ENCODE data around the gene FKBP10.

Gene FKBP10

GRCh38 chr17:41812381-41813151 lies at the start of gene FKBP10:
TSS of gene FKBP10 (plus strand) at chr17:41813004. CDS start at chr17:41813035, 31 bp downstream.
- peak; percentile 59 for DNase-seq

DNA sequence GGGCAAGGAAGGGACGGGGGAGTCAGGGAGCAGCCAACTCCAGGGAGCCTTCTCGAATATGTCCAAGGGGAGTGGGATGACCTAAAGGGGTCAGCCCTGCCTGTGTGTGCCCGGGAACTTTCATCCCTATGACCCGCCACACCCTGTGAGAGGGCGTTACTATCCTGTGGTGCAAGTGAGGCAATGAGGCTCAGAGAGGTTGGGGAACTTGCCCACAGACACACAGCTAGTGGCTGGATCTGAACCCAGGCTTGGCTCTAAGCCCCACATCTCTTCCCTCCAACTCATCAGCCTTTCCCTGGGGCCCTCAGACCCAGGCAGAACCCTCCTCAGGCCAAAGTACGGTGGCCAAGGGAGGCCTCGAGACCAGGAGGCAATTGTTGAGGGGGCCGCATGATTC lies 49.5 kb upstream of the FKBP10 start:
- no peak for DNase-seq

DNA sequence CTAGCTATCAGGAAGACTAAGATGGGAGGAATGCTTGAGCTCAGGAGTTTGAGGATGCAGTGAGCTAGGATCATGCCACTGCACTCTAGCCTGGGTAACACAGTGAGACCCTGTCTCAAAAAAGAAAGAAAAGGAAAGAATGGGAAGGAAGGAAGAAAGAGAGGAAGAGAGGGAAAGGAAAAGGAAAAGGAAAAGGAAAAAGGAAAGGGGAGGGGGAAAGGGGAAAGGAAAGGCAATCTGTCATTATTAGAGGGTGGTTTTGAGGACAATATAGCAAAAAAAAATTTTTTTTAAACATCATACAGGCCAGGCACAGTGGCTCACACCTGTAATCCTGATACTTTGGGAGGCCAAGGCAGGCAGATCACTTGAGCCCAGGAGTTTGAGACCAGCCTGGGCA lies 46.7 kb upstream of the FKBP10 start:
- DNase-seq, result no peak

- no peak for DNase-seq
Measured at GRCh38 chr17:41767324-41768042, 45.3 kb upstream of the FKBP10 start.

- DNase-seq, result no peak
Measured at GRCh38 chr17:41768682-41769288, 44.0 kb upstream of the FKBP10 start.

DNA sequence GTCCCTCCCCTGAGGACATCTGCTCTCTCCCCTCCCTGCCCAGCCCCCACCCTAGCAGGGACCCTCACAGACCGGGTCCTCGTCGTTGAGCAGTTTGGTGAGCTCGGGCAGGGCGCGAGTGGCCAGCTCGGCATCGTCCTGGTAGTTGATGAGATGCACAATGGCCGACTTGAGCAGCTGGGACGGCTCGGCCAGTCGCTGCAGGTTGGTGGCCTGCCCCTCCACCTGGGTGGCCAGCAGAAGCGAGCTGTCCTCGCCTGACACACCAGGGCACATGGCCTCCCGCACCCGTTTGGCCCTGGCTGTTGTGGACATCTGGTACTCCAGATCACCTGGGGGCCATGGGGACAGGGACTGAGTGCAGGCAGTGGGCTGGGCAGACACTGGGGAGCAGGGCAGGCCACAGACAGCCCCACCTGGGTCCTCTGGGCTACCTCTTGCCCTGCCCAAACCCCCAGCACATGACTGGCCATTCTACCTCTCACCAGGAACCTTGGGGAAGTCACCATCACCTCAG lies 43.4 kb upstream of the FKBP10 start:
- DNase-seq, result no peak

GRCh38 chr17:41769985-41770384 lies 42.8 kb upstream of the FKBP10 start:
- no peak for DNase-seq

DNA sequence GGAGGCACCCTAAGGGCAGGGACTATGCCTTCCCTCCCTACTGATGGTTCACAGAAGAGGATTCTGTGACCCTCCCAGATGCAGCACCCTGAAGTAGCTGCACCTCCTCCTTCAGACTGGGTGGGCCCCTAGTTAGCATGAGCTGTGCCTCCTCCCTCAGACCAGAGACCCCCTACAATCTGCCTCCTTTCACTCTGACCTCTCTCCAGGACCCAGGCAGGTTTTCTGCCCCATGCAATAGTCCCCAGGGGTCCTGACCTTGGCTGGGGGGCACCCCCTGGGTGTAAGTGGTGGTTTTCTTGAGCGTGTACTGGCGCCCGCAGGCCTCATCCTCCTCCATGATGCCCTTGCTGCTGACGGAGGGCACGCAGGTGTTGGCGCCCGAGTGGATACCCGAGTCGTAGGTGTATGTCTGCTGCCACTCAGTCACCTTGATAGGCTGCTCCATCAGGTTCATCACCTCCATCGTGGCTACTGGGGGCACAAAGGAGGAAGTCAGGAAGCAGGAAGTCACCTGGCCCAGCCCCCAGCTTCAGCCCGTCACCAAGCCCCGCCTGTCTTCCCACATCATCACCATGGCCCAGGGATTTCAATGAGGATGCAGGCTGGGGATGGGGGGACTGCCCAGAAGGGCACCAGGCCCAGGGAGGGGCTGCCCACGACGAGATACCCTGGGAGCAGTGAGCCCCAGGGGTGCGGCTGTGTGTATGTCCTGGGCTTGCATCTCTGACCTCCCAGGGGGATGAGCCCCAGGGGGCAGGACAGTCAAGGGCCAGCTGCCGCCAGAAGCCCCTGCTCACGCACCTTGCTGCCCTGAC lies 41.2 kb upstream of the FKBP10 start:
- DNase-seq, result no peak

- no peak for DNase-seq
Measured at GRCh38 chr17:41772218-41772585, 40.6 kb upstream of the FKBP10 start.

DNA sequence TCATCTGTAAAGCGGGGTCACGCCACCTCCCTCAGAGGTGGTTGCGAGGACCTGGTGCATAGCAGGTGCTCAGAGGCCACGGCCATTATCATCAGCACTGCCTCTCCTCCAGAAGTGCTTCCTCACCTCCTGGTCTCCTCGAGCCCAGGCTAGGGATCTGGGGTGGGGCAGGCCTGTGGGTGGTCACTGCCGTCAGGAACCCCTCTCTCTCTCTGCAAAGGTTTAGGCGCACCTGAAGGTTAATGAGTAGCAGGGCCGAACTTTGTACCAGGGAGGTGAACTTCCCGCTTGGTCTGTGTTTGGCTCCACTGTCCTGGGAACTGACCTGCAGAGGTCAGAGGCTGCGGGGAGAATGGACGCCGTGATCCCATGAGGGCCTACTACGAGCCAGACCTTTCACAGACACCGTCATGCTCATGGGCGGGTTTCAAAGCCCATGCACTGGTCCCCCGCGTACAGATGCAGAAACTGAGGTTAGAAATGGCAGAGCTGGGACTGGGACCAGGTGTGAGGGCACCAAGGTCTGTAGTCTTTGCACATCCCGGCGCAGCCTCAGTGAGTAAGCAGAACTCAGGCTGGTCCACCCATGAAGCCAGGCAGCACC lies 40.1 kb upstream of the FKBP10 start:
- no peak for DNase-seq

DNA sequence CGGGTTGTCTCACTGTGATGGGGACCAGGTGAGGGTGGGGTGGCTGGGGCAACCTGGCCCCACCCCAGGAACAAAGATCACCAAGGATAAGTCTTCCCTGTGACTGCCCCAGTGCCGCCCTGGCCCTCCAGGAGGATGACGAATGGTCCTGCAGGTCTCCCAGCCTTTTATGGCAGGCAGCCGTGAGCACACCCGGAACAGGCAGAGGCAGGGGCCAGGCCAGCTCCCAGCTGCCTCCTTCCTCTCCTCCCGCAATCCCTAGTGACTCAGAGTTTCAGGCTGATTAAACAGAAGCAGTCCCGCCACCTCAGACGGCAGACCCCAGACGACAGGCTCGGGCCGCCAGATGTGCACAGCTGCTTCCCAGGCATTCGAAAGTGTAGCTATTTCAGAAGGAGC lies 39.6 kb upstream of the FKBP10 start:
- DNase-seq, result no peak

DNA sequence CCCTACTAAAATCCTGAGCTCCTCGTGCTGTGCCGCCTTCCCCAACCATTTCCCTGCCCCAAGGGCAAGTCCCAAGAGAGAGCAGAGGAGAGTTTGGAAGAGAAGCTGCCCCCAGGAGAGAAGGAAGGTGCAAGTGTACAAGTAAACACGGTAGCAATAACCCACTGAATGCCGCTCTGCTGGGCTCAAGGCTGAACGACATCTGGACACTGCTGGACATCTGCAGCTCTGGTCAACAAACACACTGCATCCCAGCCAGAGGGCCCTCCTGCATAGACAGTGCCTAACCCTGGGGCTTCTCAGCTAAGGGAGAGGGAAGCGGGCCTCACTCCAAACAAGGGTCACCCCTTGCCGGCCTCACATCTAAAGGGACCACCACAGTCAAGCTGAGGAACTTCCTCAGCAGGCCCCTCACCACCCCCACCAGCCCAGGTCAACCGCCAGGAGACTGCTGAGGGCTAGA lies 39.0 kb upstream of the FKBP10 start:
- DNase-seq, result no peak

DNA sequence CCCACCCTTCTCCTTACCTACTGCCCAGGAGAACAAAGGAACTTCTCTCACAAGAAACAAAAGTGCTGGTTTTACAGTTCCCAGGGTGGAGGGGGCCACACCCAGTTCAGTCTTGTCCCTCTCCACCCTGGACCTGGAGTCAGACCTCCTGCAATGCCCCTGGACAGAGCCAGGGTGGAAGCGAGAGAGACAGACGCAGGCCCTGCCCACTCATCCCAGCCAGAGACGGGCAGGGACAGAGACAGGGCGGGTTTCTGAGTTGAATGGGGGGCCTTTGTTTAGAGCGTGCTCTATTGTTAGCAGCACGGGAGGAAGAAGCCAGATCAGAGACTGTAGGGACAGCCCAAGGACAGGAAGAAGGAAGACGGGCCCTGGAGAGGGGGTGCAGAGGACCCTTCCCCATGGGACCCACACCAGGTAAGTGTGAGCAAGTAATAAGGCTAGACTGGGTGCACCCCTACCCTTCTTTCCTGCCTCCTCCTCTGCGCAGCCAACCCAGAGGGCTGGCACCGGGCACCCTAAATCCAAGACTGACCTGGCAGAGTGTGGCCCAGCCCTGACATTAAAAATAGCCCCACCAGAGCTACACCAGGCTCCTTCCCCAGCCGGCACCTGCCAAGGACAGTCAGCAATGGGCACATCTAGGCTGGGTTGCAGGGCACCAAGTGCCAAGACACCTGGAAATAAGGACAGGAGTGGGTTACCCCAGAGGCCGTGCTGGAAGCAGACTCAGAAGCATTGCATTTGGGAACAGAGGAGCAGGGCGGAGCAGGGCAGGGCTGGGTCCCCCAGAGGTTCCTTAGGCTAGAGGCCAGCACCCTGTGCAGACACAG lies 37.2 kb upstream of the FKBP10 start:
- peak; percentile 76 for DNase-seq

DNA sequence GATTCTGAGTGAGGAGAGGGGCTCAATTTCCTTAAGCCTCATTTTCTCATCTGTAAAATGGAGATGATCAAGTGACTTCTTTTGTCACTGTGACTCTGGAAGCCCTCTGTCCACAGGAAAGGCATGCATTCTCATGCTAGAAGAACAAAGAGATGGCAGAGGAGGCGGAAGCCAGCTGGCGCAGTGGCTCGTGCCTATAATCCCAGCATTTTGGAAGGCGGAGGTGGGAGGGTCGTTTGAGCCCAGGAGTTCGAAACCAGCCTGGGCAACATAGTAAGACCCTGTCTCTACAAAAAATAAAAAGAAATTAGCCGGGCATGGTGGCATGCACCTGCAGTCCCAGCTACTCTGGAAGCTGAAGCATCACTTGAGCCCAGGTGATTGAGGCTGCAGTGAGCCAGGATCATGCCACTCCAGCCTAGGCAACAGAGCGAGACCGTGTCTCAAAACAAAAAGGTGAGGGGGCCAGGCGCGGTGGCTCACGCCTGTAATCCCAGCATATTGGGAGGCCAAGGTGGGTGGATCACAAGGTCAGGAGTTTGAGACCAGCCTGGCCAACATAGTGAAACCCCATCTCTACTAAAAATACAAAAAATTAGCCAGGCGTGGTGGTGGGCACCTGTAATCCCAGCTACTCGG lies 36.4 kb upstream of the FKBP10 start:
- peak; percentile 23 for DNase-seq

DNA sequence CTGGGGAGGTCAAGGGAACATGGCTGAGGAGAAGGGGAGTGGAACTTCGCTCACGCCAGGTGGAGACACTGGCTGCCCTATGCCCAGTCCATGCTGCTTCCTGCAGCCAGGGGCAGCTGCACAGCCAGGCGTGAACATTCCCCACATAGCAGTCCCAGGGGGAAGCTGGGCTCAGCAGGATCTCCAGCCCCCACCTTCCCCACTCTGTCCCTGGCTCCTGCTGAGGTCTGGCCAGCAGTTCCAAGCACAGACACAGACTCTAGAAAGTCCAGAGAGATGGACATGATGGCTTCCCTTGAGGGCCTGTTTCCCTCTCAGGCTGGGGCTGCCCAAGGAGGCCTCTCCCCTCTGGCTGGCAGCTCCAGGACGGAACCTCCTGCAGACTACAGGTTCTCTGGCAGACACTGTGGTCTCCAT lies 35.6 kb upstream of the FKBP10 start:
- no peak for DNase-seq

DNA sequence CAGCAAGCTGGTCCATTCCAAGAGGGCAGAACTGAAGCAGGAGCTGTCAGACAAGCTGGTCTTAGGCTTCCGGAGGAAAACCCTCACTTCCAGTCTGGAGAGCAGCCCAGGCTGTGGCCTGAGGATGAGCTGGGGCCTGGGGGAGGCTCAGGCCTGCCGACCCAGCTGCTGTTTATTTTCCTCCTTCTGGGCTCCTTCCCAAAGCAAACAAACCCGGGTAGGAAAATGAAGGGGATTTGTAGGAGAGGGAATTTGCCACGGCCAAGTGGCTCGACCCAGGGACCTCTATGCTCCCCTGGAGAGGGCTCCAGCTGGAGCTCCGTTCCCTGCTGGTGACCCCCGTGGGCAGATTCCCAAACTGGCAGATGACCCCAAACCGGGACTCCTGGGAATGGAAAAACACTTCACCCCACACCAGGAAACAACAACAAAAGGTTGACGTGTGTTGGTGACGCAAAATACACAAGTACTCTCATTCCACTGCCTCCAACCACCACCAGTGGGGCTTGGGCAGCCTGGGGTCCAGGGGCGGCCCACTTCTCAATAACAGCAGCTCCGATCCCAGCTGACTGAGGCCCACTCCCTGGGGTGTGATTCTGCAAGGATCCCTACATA lies 35.1 kb upstream of the FKBP10 start:
- peak; percentile 52 for DNase-seq

- DNase-seq, result no peak
Measured at GRCh38 chr17:41779954-41780353, 32.9 kb upstream of the FKBP10 start.

GRCh38 chr17:41781404-41782110 lies 31.2 kb upstream of the FKBP10 start:
- no peak for DNase-seq

DNA sequence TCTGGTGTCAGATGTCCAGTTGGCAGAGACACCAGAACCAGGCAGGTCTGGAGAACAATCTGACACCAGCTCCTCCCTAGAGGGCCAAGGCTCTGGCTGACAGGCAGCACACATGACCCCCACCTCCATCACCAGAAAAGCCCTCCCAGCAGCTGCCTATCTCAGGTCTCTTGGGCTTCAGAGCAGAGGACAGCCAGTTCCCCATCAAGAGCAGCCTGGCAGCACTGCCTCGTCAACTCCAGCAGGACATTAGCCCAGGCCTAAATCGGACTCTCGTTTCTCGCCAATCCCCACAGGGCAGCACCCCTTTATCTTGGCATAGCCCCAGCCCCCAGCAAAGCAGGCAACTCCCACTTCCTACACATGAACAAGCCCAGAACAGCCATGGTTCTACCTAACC lies 30.7 kb upstream of the FKBP10 start:
- no peak for DNase-seq
